ENCODE data around the gene NARS2.

DNA sequence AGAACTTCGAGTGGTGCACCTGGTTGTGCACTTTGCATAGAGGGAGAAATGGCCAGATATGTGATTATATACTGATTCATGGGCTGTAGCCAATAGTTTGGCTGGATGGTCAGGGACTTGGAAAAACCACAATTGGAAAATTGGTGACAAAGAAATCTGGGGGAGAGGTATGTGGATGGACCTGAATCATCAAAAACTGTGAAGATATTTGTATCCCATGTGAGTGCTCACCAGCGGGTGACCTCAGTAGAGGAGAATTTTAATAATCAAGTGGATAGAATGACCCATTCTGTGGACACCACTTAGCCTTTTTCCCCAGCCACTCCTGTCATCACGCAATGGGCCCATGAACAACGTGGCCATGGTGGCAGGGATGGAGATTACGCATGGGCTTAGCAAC lies 48.0 kb upstream of the NARS2 start:
- no peak for TF ChIP-seq SPI1 (IDR thresholded peaks at IDR 0.05; ENCODE audit: low read depth, low read length)
- TF ChIP-seq POLR2AphosphoS5 (IDR thresholded peaks at IDR 0.05; ENCODE audit: low read depth, low read length), result no peak
- no peak for TF ChIP-seq POLR2A (IDR thresholded peaks at IDR 0.05; ENCODE audit: low read depth, low read length)
- TF ChIP-seq POU2F2 (IDR thresholded peaks at IDR 0.05; ENCODE audit: low read depth, low read length), result no peak

Measured in GM12891 (cell line).